Fibroblast of skin of scalp (primary cell): ENCODE data around the gene MYRF. TPM values are rescaled to one million over a fixed set of nuclear protein-coding genes. Genes with fewer than 3 reads are reported as not detected.

Experiments
- DNase-seq: peaks from one replicate; pipeline ENCODE4 v3.0.0-alpha.2; 2013
- polyA plus RNA-seq, 2 experiments: library from polyadenylated mRNA; unstranded; fragments of 120-200 nt; gene quantifications; one replicate each; pipeline ENCODE4 v1.2.1, GENCODE V29; 2013; ENCODE audit not compliant: insufficient read length in 2 of 2

The MYRF gene
- polyA plus RNA-seq (2013, experiment 1 of 2; ENCODE audit: insufficient read length): 7.9 TPM
- polyA plus RNA-seq (2013, experiment 2 of 2; ENCODE audit: insufficient read length): 9.5 TPM

- peak; percentile 55 for DNase-seq
These were observed at the start of gene MYRF for GRCh38 chr11:61752117-61752924. Gene MYRF, plus strand, starts transcription at chr11:61752636. Its CDS starts 109 bp downstream, at chr11:61752745.

- DNase-seq: no peak
These were observed 49.6 kb upstream of the MYRF start for GRCh38 chr11:61702701-61703312.

GRCh38 chr11:61704838-61705237 is 47.6 kb upstream of the MYRF start:
- no peak for DNase-seq

- no peak for DNase-seq
These were observed 45.7 kb upstream of the MYRF start for GRCh38 chr11:61706452-61707400.

GRCh38 chr11:61707574-61707973 is 44.9 kb upstream of the MYRF start:
- DNase-seq: no peak

GRCh38 chr11:61709110-61709509 is 43.3 kb upstream of the MYRF start:
- no peak for DNase-seq

- DNase-seq: no peak
These were observed 42.9 kb upstream of the MYRF start for GRCh38 chr11:61709572-61709971.

- no peak for DNase-seq
These were observed 42.4 kb upstream of the MYRF start for GRCh38 chr11:61710019-61710418.

GRCh38 chr11:61711037-61711436 is 41.4 kb upstream of the MYRF start:
- DNase-seq: no peak

GRCh38 chr11:61711498-61711897 is 40.9 kb upstream of the MYRF start:
- no peak for DNase-seq

- DNase-seq: no peak
These were observed 40.1 kb upstream of the MYRF start for GRCh38 chr11:61712314-61712713.

- no peak for DNase-seq
These were observed 39.6 kb upstream of the MYRF start for GRCh38 chr11:61712846-61713245.

GRCh38 chr11:61713464-61713863 is 39.0 kb upstream of the MYRF start:
- DNase-seq: no peak

GRCh38 chr11:61713906-61714305 is 38.5 kb upstream of the MYRF start:
- no peak for DNase-seq

- no peak for DNase-seq
These were observed 38.1 kb upstream of the MYRF start for GRCh38 chr11:61714316-61714715.

GRCh38 chr11:61714916-61715315 is 37.5 kb upstream of the MYRF start:
- DNase-seq: no peak

- no peak for DNase-seq
These were observed 36.6 kb upstream of the MYRF start for GRCh38 chr11:61715867-61716266.

- no peak for DNase-seq
These were observed 35.8 kb upstream of the MYRF start for GRCh38 chr11:61716478-61717285.

- DNase-seq: no peak
These were observed 35.0 kb upstream of the MYRF start for GRCh38 chr11:61717286-61718033.

- DNase-seq: peak; percentile 10
These were observed 34.3 kb upstream of the MYRF start for GRCh38 chr11:61718046-61718531.
